ENCODE data around the gene SUMO4.
"Not testable (repeated sequence)": the region's sequence is repeated elsewhere in the genome, so short reads cannot be mapped to it uniquely, and the experiment has no call there.

SUMO4 gene

GRCh38 chr6:149439626-149440025, 39.6 kb downstream of the SUMO4 start:
- no peak for DNase-seq (ENCODE audit: low read depth)
- no peak overlapping the region for H3K4me3 ChIP-seq (ENCODE audit: low read depth, low read length)
- TF ChIP-seq POLR2A (IDR thresholded peaks at IDR 0.05; ENCODE audit: extremely low read depth, insufficient read length) (no peak), MYC (IDR thresholded peaks at IDR 0.05; ENCODE audit: low read depth, low read length) (no peak), CTCF (IDR thresholded peaks at IDR 0.05; ENCODE audit: low read depth, low read length) (no peak)
- TF ChIP-seq, protein P1, sequence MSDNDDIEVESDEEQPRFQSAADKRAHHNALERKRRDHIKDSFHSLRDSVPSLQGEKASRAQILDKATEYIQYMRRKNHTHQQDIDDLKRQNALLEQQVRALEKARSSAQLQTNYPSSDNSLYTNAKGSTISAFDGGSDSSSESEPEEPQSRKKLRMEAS (IDR thresholded peaks at IDR 0.05; ENCODE audit: low read depth, low read length) = no peak

- no peak overlapping the region for H3K4me3 ChIP-seq (ENCODE audit: low read depth, low read length)
- TF ChIP-seq MYC (IDR thresholded peaks at IDR 0.05; ENCODE audit: low read depth, low read length) (no peak), CTCF (IDR thresholded peaks at IDR 0.05; ENCODE audit: low read depth, low read length) (no peak), POLR2A (IDR thresholded peaks at IDR 0.05; ENCODE audit: extremely low read depth, insufficient read length) (no peak)
- TF ChIP-seq, protein P1 (IDR thresholded peaks at IDR 0.05; ENCODE audit: low read depth, low read length) = no peak
- DNase-seq (ENCODE audit: low read depth) = no peak
These were observed 40.9 kb downstream of the SUMO4 start for GRCh38 chr6:149440735-149441671.

DNA sequence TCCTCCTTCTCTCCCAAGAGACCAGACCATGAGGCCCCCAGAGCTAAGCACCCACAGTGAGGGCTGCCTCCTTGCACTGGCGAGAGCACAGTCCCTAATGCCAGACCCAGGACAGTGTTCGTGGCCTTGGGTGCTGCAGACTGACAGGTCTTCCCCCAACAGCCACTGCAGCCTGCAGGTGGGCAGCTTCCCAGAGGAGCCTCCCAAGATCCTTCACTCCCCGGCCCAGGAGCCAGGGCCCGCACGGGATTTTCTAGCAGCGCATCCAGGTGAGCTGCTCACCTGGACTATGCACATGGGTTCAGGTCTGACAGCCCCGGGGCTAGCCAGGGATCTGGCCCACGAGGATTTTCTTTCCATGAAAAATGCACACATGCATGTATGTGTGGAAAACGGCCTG, 41.7 kb downstream of the SUMO4 start:
- TF ChIP-seq CTCF (IDR thresholded peaks at IDR 0.05; ENCODE audit: low read depth, low read length) = no peak
- no peak overlapping the region for H3K4me3 ChIP-seq (ENCODE audit: low read depth, low read length)
- no peak for DNase-seq (ENCODE audit: low read depth)

DNA sequence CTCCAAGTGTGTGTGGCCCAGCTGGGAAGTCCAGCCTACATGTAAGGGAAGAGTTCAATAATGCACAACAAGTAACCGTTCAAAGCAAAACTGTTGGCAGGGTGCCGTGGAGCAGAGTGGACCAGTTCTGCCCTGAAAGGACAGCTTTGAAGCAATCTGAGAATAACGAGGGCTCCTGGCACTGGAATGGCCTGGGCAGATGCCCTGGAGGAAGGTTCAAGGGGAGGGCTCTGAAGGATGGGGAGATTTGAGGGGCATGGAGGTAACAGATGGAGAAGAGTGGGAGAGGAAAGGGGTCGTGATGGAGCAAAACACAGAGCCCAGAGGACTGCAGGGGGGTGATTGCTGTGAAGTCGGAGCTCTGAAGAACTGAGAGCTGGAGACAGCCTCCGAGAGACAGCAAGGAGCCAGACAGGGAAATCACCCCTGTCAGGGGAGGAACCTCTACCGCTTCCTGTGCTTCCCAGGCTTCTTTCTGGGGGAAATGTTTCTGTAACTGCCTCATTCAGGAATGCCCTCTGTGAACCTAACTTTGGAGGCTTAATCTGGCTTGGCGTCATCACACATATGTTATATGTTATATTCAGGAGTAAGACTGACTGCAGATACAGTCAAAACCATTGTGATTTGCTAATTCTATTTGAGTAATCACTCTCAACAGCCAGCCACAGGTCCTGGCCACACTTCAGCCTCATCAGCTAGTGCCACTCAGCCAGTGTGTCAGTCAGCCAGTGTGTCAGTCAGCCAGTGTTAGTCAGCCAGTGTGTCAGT, 43.5 kb downstream of the SUMO4 start:
- TF ChIP-seq POLR2A (IDR thresholded peaks at IDR 0.05; ENCODE audit: extremely low read depth, insufficient read length) = no peak
- no peak overlapping the region for H3K4me3 ChIP-seq (ENCODE audit: low read depth, low read length)
- no peak for DNase-seq (ENCODE audit: low read depth)

- not testable (repeated sequence) for H3K4me3 ChIP-seq (ENCODE audit: low read depth, low read length); DNase-seq (ENCODE audit: low read depth)
These were observed 44.5 kb downstream of the SUMO4 start for GRCh38 chr6:149444360-149445094.

- H3K4me3 ChIP-seq (ENCODE audit: low read depth, low read length) = no peak overlapping the region
- TF ChIP-seq POLR2A (IDR thresholded peaks at IDR 0.05; ENCODE audit: extremely low read depth, insufficient read length) (no peak), MYC (IDR thresholded peaks at IDR 0.05; ENCODE audit: low read depth, low read length) (no peak), CTCF (IDR thresholded peaks at IDR 0.05; ENCODE audit: low read depth, low read length) (no peak)
- TF ChIP-seq, protein P1 (IDR thresholded peaks at IDR 0.05; ENCODE audit: low read depth, low read length) = no peak
- no peak for DNase-seq (ENCODE audit: low read depth)
These were observed 45.0 kb downstream of the SUMO4 start for GRCh38 chr6:149445095-149445466.

Data from NB4 (cell line).